ENCODE measurements around the gene EARS2.

EARS2 gene

DNA sequence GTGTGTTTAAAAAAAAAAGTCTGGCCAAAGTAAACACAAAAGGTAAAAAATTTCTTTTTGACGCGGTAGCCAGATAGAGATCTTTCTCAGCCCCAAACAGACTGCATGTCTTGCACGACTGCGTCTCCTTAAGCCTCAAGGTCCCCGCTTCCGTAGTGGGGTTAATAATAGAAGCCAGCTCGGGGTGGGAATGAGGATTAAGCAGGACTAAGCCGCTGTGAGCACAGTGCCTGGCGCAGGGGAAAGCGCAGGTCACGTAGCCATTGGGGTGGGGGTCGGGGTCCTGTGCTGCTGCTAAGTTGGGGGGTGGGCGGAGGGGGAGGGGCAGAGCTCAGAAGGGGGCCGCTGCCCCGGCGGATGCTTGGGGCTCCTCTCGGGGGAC, 47.4 kb downstream of the EARS2 start:
- no peaks in the 10 kb centered on the region for H3K27me3 ChIP-seq
- peak overlapping the region; percentile 78 to 92 (median 88) for H3K4me3 ChIP-seq
- peaks cover 50 to 68% (median 59%) of the 10 kb centered on the region in 10 experiments for H3K4me1 ChIP-seq
- H3K9ac ChIP-seq, result peak overlapping the region; percentile 89 to 99 (median 96)
- TF ChIP-seq Cebpa-rat (IDR thresholded peaks at IDR 0.05), result no peak
- peak overlapping the region; percentile 89 to 97 (median 96) for H3K4me2 ChIP-seq
- peaks cover 48 to 51% (median 49%) of the 10 kb centered on the region in 11 experiments for H4K20me1 ChIP-seq
- peaks cover 0 to 44% (median 22%) of the 10 kb centered on the region in 11 experiments; a peak in 15 of 22 replicates for H3K36me3 ChIP-seq
- peak overlapping the region; percentile 78 to 99 (median 94) for H3K27ac ChIP-seq
- H3K9me3 ChIP-seq (replicated peaks in 1 of 11), result no peaks in the 10 kb centered on the region

DNA sequence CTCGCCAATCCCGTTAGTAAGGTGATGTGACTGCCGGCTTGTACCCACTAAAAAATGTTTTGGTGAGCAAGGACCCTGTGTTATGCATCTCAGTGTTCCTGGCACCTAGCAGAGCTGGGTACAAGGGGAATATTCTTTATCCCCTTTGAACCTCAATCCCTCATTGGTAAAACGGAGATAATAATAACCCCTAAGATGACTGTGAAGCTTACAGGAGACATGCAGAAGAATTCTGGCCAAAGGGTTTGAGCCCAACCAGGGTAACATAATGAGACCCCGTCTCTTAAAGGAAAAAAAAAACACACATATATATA, 47.8 kb downstream of the EARS2 start:
- H3K36me3 ChIP-seq, result peaks cover 0 to 44% (median 26%) of the 10 kb centered on the region in 11 experiments; a peak in 15 of 22 replicates
- peak overlapping the region; percentile 78 to 92 (median 88) for H3K4me3 ChIP-seq
- peaks cover 51 to 54% (median 53%) of the 10 kb centered on the region in 11 experiments for H4K20me1 ChIP-seq
- no peaks in the 10 kb centered on the region for H3K9me3 ChIP-seq (replicated peaks in 1 of 11)
- TF ChIP-seq Cebpa-rat (IDR thresholded peaks at IDR 0.05), result no peak
- no peaks in the 10 kb centered on the region for H3K27me3 ChIP-seq
- peaks cover 50 to 68% (median 59%) of the 10 kb centered on the region in 10 experiments for H3K4me1 ChIP-seq
- peak overlapping the region; percentile 78 to 99 (median 94); a peak in 21 of 22 replicates for H3K27ac ChIP-seq
- H3K9ac ChIP-seq, result peak overlapping the region; percentile 89 to 99 (median 96)
- H3K4me2 ChIP-seq, result peak overlapping the region; percentile 89 to 97 (median 96)

DNA sequence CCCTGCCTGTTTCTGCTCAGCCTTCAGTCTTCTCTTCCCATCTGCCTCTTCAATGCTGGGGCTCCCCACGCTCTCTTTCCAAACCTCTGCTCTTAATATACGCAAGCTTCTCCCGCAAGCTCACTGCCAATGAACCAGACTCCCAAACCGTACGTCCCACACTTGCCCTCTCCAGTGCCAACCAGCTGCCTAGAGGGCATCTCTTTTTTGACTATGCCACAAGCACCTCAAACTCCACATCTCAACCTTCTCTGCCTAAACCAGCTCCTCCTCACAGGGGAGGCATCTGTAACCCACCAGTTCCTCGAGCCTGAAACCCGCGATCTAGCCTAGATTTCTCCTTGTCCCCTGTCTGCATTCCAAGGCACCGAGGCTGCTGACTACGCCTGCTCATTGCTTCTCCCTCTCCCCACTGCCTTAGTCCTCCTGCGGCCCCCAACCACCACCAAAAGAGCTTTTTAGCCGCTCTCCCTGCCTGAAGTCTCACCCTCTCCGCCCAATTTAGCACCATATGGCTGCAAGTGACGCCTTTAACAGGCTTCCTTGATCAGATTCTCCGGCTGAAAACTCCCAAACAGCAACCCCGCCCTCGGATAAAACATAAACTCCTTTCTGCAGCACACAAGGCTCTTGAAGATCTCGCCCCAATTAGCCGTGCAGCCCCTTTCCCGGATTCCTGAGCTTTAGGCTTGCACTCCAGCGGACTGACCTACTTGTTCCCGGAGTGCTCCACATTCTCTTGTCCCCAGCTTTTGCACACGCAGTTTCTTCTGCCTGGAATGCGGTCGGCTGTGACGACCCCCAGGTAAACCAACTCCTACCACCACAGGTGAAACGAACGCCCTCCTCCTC, 48.3 kb downstream of the EARS2 start:
- peak overlapping the region; percentile 78 to 99 (median 94); a peak in 21 of 22 replicates for H3K27ac ChIP-seq
- H3K9me3 ChIP-seq (replicated peaks in 1 of 11), result no peaks in the 10 kb centered on the region
- no peaks in the 10 kb centered on the region for H3K27me3 ChIP-seq
- peaks cover 55 to 71% (median 63%) of the 10 kb centered on the region in 10 experiments for H3K4me1 ChIP-seq
- peak overlapping the region; percentile 89 to 99 (median 96) for H3K9ac ChIP-seq
- H3K36me3 ChIP-seq, result peaks cover 0 to 46% (median 29%) of the 10 kb centered on the region in 11 experiments; a peak in 15 of 22 replicates
- peaks cover 57 to 60% (median 59%) of the 10 kb centered on the region in 11 experiments for H4K20me1 ChIP-seq
- peak overlapping the region; percentile 89 to 97 (median 96) for H3K4me2 ChIP-seq
- no peak for TF ChIP-seq Cebpa-rat (IDR thresholded peaks at IDR 0.05)
- H3K4me3 ChIP-seq, result peak overlapping the region; percentile 78 to 92 (median 88)

DNA sequence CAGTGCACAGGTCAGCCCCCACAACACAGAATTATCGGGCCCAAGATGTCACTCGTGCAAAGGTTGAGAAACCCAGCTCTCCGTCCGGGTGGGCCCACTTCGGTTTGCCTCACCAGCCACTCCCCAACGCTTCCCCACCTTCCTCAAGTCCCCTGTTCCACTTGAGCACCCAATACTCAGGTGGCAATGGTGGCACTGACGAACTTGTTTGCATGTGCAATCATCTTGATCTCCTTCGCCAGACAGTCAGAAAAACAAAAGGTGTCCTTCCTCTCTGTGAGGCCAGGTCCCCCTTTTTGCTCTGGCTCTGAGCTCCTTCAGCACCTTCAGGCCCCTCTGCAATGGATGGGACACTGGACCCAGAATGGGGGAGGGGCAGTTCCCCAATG, 50.5 kb downstream of the EARS2 start:
- Histone ChIP-seq H3K27ac (no peak overlapping the region), H3K9ac (peak overlapping the region in 3 of 11 experiments; percentile 7 to 19 (median 16); a peak in 2 of 22 replicates), H3K27me3 (no peaks in the 10 kb centered on the region), H3K4me3 (peak overlapping the region in 5 of 10 experiments; percentile 6 to 92 (median 88); a peak in 8 of 20 replicates), H3K36me3 (peaks cover 8 to 65% (median 44%) of the 10 kb centered on the region in 11 experiments; a peak in 20 of 22 replicates), H3K4me1 (peaks cover 74 to 86% (median 80%) of the 10 kb centered on the region in 10 experiments), H3K4me2 (peak overlapping the region; percentile 89 to 97 (median 96)), H4K20me1 (peaks cover 79 to 82% (median 81%) of the 10 kb centered on the region in 11 experiments), H3K9me3 (replicated peaks in 1 of 11) (no peaks in the 10 kb centered on the region)
- TF ChIP-seq Cebpa-rat (IDR thresholded peaks at IDR 0.05), result no peak

DNA sequence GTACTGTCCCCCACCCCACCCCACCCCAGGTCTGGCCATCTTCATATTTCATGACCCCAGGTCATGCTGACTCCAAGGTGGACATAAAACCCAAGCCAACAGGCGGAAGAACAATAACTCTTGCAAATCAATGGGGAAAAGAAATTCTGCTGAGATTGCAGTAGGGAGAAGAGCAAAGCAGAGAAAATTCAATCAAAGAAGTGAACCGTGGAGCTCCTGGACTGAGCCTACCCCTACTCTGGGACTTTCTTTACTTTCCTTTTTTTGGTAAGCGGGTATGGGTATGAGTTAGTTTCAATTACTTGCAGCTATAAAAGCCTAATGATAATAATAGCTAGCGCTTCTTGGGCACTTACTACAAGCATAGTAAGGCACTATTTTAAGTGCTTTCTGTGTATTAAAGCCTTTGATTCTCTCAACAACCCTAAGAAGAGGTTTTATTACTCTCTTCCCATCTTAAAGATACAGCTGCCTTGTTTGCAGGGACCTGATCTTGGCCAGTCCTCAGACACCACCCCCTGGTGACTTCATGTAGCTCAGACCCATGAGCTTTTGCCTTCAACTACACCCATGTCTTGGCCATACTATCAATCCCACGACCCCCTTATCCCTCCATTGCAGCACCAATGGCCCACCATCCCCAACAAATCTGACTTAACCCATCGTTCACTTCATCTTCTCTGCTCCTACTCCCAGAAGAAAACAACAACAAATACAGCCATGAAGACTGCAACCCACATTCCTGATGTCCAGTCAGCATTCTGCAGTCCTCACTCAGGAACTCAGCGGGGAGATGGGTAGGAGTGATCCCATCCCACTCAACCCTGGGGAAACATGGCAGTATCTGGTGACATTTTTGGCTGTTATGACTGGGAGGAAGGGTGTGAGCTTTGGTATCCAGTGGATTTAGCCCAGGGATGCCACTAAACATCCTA, 51.2 kb downstream of the EARS2 start:
- Histone ChIP-seq H4K20me1 (peaks cover 86 to 89% (median 88%) of the 10 kb centered on the region in 11 experiments), H3K27ac (no peak overlapping the region), H3K4me1 (peaks cover 74 to 86% (median 81%) of the 10 kb centered on the region in 10 experiments), H3K27me3 (no peaks in the 10 kb centered on the region), H3K4me2 (peak overlapping the region; percentile 89 to 97 (median 96)), H3K9me3 (replicated peaks in 1 of 11) (no peaks in the 10 kb centered on the region), H3K4me3 (peak overlapping the region in 5 of 10 experiments; percentile 6 to 92 (median 88); a peak in 8 of 20 replicates), H3K9ac (peak overlapping the region in 3 of 11 experiments; percentile 7 to 19 (median 16); a peak in 3 of 22 replicates), H3K36me3 (peaks cover 15 to 72% (median 50%) of the 10 kb centered on the region in 11 experiments; a peak in 21 of 22 replicates)
- TF ChIP-seq Cebpa-rat (IDR thresholded peaks at IDR 0.05), result no peak

DNA sequence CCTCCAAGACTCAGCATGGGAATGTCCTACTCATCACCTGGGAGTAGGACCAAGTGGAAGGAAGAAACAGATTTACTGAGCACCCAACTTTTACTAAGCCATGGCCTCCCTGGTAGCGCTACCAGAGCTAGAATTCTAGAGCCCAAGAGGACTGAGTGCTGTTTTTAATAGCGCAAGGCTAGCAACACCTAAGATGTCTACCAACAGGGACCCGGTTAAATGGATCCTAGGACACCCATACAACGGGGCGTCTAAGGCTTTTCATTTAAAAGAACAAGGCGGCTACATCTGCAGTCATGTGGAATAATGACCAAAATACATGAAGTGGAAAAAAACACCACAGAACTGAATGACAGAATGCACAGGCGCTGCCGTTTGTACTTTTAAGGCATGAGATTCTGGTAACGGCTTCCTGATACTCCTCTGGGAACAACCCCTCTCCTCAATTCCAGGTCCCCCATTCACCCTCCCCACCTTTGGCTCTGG, 51.9 kb downstream of the EARS2 start:
- Histone ChIP-seq H3K27ac (peak overlapping the region in 5 of 11 experiments; percentile 18 to 68 (median 50); a peak in 6 of 22 replicates), H3K9ac (peak overlapping the region in 1 of 11 experiments; percentile 4; a peak in 1 of 22 replicates), H3K4me2 (peak overlapping the region; percentile 31 to 97 (median 93); a peak in 21 of 22 replicates), H3K27me3 (no peaks in the 10 kb centered on the region), H3K4me3 (peak overlapping the region in 2 of 10 experiments; percentile 25 to 91; a peak in 2 of 20 replicates), H4K20me1 (peaks cover 93 to 96% (median 95%) of the 10 kb centered on the region in 11 experiments), H3K4me1 (peaks cover 81 to 89% (median 84%) of the 10 kb centered on the region in 10 experiments), H3K36me3 (peaks cover 22 to 79% (median 57%) of the 10 kb centered on the region in 11 experiments; a peak in 21 of 22 replicates), H3K9me3 (replicated peaks in 1 of 11) (no peaks in the 10 kb centered on the region)
- no peak for TF ChIP-seq Cebpa-rat (IDR thresholded peaks at IDR 0.05)

DNA sequence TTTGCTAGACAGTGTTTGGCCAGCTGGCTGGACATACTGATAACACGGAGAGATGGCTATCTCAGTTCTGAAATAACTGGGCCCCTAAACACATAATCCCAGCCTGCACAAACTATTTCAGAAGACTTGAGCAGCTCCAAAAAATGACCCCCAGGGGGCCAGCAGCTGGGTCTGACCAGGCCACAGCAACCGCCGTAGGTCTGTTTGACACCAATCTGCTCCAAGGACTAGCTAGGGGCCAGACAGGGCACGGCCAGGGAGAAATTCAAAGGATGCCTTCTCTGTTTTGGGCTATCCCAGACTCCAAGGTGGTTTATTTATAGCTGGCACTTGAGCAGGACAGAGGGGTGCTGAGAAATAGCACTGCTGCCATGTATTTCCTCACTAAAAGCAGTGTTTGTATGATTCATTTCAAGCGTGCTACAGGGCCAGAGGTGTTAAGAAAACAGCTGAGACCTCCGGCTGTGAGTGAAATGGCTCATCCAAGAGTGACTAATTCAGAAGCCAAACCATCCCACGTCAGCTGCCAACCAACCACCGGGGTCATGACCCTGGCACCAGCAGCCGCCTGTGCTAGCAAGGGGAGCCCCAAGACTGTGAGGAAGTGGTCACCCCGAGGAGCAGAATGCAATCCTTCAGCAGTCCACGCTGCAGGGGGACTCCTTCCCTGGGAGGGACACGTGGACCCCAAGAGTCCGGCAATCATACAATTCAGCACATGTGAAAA, 52.5 kb downstream of the EARS2 start:
- TF ChIP-seq Cebpa-rat (IDR thresholded peaks at IDR 0.05), result no peak
- peak overlapping the region in 3 of 11 experiments; percentile 44 to 45 (median 44); a peak in 8 of 22 replicates for H3K9ac ChIP-seq
- H3K4me3 ChIP-seq, result peak overlapping the region in 2 of 10 experiments; percentile 25 to 91; a peak in 1 of 20 replicates
- H3K27me3 ChIP-seq, result no peaks in the 10 kb centered on the region
- peaks cover 99 to 100% (median 100%) of the 10 kb centered on the region in 11 experiments for H4K20me1 ChIP-seq
- no peaks in the 10 kb centered on the region for H3K9me3 ChIP-seq (replicated peaks in 1 of 11)
- H3K4me2 ChIP-seq, result peak overlapping the region; percentile 31 to 97 (median 93)
- peaks cover 87 to 95% (median 90%) of the 10 kb centered on the region in 10 experiments for H3K4me1 ChIP-seq
- peaks cover 23 to 85% (median 61%) of the 10 kb centered on the region in 11 experiments; a peak in 21 of 22 replicates for H3K36me3 ChIP-seq
- peak overlapping the region in 6 of 11 experiments; percentile 3 to 68 (median 52); a peak in 8 of 22 replicates for H3K27ac ChIP-seq

Data from BLaER1 treated with 17β-estradiol and CSF1 and Interleukin-3, amounts not matched to agents 10 nM and 100 nM (cell line).